ENCODE results near the gene RAPGEF1.
A peak's percentile ranks its signal among the peaks of the same experiment; 100 is the strongest.

Gene RAPGEF1

DNA sequence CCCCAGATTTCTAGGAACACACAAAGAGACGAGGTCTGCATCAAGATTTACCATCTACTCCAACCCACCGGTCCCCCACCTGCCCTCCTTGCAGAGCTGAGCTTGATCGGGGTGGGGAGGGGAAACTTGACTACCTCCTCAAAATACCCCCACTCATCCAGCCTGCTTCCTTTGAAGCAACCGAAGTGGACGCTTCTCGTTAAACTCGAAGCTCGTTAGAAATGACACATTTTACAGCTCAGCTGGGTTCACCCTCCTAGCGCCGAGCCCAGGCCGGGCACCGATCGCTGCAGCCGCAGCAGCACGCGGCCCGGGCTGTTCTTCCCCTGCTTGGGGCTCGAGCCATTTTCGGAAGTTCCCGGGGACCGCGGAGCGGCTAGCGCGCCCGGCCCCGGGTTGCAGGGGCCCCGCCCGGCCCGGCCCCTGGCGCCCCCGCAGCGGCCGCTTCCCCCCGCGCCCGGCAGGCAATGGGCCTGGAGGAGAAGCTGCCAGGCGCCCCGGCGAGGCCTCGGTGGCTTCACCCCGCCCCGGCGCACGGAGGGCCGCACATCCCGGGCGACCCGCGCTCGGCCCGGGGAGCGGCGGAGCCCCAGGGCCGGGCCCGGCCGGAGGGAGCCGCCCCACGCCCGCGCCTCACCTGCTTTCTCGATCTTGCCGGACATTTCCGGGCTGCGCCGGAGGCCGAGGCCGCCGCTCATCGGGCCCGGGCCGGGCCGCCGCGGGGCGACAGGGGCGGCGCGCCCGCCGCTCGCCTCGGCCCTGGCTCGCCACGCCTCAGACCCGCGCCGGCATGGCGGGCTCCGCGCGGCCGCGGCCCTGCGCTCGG lies 530 bp downstream of the RAPGEF1 start:
- Mint-ChIP-seq H3K9me3 (no peaks in the 10 kb centered on the region), H3K36me3 (peaks cover 42% of the 10 kb centered on the region), H3K27ac (peak overlapping the region; percentile 88), H3K4me3 (peak overlapping the region; percentile 95), H3K4me1 (peaks cover 58% of the 10 kb centered on the region)
- ATAC-seq (peak; percentile 56), DNase-seq (ENCODE audit: low spot score in 2 of 2) (peak; percentile 38 to 79)

DNA sequence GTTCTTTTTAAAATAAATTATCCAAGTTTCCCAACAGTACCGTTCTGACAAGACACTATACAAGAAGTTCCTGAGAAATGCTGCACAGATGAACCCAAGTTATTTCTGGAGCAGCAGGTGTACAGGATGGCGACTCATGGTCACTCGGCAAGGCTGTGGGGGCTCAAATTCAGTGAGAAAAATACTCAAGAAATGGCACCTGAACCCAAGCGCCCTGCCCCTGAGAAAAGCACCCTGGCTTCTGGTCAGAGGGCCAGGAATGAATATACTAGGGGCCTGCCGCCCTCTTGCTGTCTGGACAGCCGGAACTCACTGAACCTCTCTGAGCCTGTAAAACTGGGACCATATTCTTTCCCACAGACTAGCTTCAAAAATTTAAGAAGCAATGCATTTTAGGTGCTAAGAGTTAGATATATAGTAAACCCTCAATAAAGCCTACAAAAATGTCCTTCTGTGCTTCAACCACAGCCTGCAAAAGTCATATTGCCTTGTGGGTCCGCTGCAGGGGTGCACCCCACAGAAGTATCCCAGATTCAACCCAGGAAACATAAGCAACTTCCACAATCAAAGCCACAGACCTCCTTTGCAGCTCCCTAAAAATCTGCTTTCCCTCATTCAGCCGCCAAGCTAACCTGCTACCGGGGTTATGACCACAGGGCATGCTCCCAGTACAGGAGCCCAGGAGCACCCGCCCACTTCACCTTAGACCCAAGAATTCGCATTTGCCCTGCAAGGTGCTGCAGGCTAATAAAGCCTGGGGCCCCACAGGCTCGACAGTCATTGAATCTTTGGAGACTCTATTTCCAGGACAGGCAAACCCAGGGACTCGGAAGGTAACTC lies 1.4 kb downstream of the RAPGEF1 start:
- no peak for ATAC-seq
- no peak for DNase-seq (ENCODE audit: low spot score in 2 of 2)
- peaks cover 58% of the 10 kb centered on the region for H3K4me1 Mint-ChIP-seq
- H3K27ac Mint-ChIP-seq, result peak overlapping the region; percentile 88
- no peaks in the 10 kb centered on the region for H3K9me3 Mint-ChIP-seq
- H3K36me3 Mint-ChIP-seq, result peaks cover 50% of the 10 kb centered on the region
- H3K4me3 Mint-ChIP-seq, result peak overlapping the region; percentile 95

DNA sequence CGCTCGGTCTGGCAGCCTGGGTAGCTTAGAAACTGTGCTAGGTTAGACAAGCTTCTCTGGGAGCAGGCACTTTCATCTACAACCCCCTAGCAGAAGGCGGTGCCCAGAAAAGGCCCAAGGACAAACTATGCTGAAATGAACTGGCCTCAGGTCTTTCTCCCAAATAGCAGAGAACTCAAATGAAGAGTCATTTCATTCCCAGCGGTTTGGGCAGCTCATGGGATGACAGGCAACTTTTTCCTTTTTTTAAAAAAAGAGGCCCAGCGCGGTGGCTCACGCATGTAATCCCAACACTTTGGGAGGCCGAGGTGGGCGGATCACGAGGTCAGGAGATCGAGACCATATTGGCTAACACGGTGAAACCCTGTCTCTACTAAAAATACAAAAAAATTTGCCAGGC lies 2.5 kb downstream of the RAPGEF1 start:
- peaks cover 62% of the 10 kb centered on the region for H3K4me1 Mint-ChIP-seq
- ATAC-seq (no peak), DNase-seq (ENCODE audit: low spot score in 2 of 2) (no peak)
- peak overlapping the region; percentile 95 for H3K4me3 Mint-ChIP-seq
- H3K27ac Mint-ChIP-seq, result peak overlapping the region; percentile 95
- H3K36me3 Mint-ChIP-seq, result peaks cover 58% of the 10 kb centered on the region
- no peaks in the 10 kb centered on the region for H3K9me3 Mint-ChIP-seq

DNA sequence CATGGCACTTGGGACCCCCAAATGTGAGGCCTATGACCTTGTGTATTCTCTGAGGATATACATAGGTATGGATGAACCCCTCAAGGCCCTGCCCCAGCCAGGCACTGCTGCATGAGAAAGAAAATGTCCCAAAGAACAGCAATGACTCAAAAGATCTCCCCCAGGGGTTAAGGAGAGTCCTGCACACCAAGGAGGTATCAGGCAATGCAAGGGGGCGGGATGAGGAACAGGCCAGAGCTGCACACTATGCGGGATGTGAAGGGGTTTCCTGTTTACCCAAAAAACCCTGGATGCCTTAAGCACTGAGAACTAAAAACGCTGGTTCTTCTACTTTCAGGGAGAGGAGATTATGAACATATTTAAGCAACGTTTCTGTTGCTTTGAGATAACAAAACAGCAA lies 3.4 kb downstream of the RAPGEF1 start:
- DNase-seq (ENCODE audit: low spot score in 2 of 2) (no peak), ATAC-seq (no peak)
- Mint-ChIP-seq H3K27ac (peak overlapping the region; percentile 95), H3K4me3 (peak overlapping the region; percentile 95), H3K9me3 (no peaks in the 10 kb centered on the region), H3K4me1 (peaks cover 72% of the 10 kb centered on the region), H3K36me3 (peaks cover 58% of the 10 kb centered on the region)

DNA sequence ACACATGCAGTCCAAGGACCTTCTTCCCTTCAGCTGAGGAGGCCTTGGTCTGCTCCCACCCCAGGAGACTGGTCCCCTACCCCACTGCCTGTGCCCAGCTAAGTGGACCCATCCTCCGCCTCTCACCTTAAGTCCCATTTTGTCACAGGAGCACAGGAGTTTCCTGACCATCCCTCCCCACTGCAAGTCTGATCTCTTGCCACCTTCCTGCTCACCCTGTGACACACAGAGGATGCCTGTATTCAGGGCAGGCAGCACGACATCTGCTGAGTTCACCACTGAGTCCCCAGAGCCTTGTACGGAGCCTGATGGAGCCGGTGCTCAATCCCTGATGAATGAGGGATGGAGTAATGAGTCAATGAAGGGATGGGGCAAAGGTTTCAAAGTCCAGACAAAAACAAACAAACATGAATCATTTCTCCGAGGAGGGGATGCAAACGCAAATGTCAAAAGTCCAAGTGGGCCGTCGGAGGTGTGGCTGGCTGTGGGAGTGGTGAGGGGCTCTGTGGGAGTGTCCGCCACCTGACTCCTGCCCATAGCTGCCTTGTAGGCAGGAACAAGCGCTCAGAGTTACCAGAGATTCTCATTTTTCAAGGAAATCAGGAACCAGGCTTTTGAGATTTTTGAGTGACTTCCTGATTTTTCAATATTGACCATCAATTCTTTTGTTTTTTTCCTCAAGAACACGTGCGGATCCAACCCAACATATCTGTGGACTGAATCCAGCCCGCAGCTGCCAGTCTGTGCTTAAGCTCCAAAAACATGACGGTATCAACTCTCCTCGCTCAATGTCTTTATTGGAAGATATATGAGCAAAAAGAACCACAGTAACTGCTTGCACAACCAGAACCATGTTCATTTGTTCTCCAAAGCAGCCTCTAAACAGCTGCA lies 4.4 kb downstream of the RAPGEF1 start:
- peaks cover 55% of the 10 kb centered on the region for H3K36me3 Mint-ChIP-seq
- H3K4me1 Mint-ChIP-seq, result peaks cover 79% of the 10 kb centered on the region
- no peaks in the 10 kb centered on the region for H3K9me3 Mint-ChIP-seq
- peak overlapping the region; percentile 95 for H3K27ac Mint-ChIP-seq
- no peak for ATAC-seq
- DNase-seq (ENCODE audit: low spot score in 2 of 2), result no peak
- peak overlapping the region; percentile 95 for H3K4me3 Mint-ChIP-seq

DNA sequence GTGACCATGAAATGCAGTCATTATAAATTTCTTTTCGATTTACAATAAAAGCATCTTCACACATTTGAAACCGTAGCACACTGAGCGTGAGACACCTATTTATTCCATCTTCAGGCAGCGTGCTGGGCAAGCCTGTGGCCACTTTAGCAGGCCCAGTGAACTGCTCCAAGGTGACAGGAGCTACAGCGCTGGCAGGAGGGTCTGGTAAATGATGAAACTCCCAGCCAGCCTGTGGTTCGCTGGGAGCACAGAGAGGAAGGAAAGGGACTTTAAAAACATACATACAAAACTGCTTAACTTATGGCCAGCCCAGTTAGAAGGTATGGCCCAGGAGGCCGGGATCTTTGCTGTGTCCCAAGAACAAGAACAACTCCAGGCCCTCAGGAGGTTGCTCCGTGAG lies 5.1 kb downstream of the RAPGEF1 start:
- Mint-ChIP-seq H3K27ac (peak overlapping the region; percentile 95), H3K36me3 (peaks cover 58% of the 10 kb centered on the region), H3K4me1 (peaks cover 83% of the 10 kb centered on the region), H3K9me3 (no peaks in the 10 kb centered on the region), H3K4me3 (peak overlapping the region; percentile 95)
- DNase-seq (ENCODE audit: low spot score in 2 of 2) (no peak), ATAC-seq (no peak)

DNA sequence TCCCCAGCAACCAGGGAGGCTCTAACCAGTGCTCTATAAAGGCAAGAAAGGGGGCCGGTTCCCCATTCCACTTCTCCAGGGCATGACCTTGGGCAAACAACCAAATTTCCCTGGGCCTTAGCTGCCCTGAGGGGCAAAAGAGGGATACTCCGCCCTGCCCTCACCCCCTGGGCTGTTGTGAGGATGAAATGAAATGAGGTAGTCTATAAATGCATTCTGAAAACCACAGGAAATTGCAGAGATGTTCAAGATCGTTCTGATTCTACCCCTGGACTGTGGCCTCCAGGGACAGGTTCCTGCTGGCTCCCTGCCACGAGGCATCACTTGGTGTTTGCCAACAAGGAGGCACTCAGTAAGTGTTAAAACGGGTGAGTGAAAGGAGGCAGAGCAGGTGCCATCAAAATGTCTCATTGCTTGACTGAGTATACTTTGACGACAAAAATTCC lies 5.7 kb downstream of the RAPGEF1 start:
- Mint-ChIP-seq H3K36me3 (peaks cover 62% of the 10 kb centered on the region), H3K27ac (peak overlapping the region; percentile 95), H3K9me3 (no peaks in the 10 kb centered on the region), H3K4me3 (peak overlapping the region; percentile 95), H3K4me1 (peaks cover 89% of the 10 kb centered on the region)
- DNase-seq (ENCODE audit: low spot score in 2 of 2) (peak in 1 of 2 donors; percentile 75), ATAC-seq (peak; percentile 1)

DNA sequence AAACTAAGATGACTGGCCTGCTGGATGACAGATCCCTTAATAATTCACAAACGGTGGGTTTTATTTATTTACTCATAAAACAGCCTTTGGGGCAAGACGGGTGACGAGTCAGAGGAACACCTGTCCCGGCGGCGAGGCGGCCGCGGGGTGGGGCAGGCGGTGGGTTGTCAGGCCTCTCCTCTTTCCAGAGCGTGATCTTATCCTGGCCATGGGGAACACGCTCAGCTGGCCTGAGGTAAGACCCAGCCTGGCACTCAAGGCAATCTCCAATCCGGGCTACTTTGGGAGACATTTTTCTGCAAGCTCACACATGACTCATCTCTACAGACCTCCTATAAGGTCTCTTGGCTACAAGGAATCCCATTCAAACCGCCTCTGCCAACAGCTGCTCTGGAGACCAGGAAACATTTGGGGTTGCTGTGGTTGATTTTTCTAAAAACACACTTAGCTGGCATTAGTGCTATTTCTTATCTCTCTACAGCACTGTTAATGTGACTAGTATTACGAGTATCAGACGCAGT lies 6.3 kb downstream of the RAPGEF1 start:
- H3K4me3 Mint-ChIP-seq, result peak overlapping the region; percentile 95
- peaks cover 57% of the 10 kb centered on the region for H3K36me3 Mint-ChIP-seq
- H3K27ac Mint-ChIP-seq, result peak overlapping the region; percentile 95
- peaks cover 90% of the 10 kb centered on the region for H3K4me1 Mint-ChIP-seq
- peak in 1 of 2 donors; percentile 75 for DNase-seq (ENCODE audit: low spot score in 2 of 2)
- H3K9me3 Mint-ChIP-seq, result no peaks in the 10 kb centered on the region
- ATAC-seq, result peak; percentile 19

DNA sequence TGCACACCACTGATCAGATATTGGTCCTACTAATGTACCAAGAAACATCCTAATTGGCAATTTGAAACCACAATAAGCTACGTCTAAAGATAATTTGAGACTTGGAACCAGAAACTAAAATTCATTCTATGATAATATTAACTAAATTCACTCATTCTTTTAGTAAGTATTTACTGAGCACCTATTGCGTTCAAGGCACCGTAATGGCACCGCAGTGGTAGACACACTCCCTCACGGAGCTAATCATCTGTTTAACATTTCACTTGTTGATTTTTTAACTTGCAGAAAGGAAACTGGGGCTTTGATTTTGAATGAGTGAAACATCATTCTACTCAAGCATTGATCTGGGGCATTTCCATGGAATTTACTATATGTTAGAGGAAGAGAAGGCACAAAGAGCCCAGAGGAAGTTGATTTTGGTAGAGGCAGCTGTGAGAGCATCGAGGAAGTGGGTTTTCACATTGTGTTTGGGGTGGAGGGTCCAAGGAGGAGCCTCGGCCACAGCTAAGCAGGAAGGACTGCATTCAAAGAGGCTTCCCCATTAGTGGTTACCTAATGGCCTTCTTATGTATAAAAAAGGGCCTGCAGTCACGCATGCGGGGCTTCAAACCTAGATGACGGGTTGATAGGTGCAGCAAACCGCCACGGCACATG lies 7.1 kb downstream of the RAPGEF1 start:
- Mint-ChIP-seq H3K4me1 (peaks cover 96% of the 10 kb centered on the region), H3K9me3 (no peaks in the 10 kb centered on the region), H3K27ac (peak overlapping the region; percentile 95), H3K4me3 (peak overlapping the region; percentile 95), H3K36me3 (peaks cover 57% of the 10 kb centered on the region)
- ATAC-seq (no peak), DNase-seq (ENCODE audit: low spot score in 2 of 2) (peak in 1 of 2 donors; percentile 68)

DNA sequence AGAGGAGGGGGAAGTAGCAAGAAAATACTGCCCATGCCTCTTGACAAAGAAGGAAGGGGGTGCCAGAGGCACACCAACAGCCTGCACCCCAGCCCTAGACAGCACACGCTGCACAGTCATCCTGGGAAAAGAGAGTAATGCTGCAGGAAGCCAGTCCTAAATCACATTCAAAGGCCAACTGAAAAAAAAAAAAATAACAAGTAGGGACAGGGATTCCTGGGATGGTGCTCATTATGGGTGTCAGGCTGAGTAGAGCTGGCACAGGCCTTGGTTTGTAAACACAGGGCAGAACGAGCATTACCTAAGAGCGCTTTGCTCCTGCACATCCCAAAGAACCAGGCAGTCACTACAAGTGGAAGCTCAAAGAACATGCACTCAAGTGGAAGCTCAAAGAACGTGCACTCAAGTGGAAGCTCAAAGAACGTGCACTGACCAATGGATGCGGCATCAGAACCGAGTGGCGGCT lies 7.8 kb downstream of the RAPGEF1 start:
- H3K27ac Mint-ChIP-seq, result peak overlapping the region; percentile 95
- ATAC-seq (no peak), DNase-seq (ENCODE audit: low spot score in 2 of 2) (no peak)
- H3K9me3 Mint-ChIP-seq, result no peaks in the 10 kb centered on the region
- peaks cover 98% of the 10 kb centered on the region for H3K4me1 Mint-ChIP-seq
- H3K36me3 Mint-ChIP-seq, result peaks cover 52% of the 10 kb centered on the region
- peak overlapping the region; percentile 95 for H3K4me3 Mint-ChIP-seq

DNA sequence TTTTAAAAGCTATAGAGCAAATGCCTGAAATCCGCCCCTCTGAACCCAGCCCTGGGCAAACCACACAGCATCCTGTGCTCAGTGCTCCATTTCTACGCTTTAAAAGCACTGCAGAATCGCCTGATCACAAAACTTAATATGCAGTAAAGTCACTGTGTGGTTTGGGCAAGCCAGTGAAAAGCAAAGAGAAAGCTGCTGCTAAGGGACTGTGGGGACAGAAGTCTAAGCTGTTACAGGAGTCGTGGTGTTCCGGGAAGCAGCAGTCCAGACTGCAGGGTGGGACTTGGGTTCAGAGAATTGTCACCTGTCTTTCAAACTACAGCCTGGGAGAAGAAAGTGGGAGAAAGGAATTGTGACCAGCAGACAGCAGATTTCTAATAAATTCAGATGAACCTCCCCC lies 8.2 kb downstream of the RAPGEF1 start:
- peak overlapping the region; percentile 95 for H3K27ac Mint-ChIP-seq
- no peak for ATAC-seq
- no peaks in the 10 kb centered on the region for H3K9me3 Mint-ChIP-seq
- DNase-seq (ENCODE audit: low spot score in 2 of 2), result peak in 1 of 2 donors; percentile 67
- H3K4me1 Mint-ChIP-seq, result peaks cover 98% of the 10 kb centered on the region
- H3K4me3 Mint-ChIP-seq, result peak overlapping the region; percentile 95
- peaks cover 50% of the 10 kb centered on the region for H3K36me3 Mint-ChIP-seq

DNA sequence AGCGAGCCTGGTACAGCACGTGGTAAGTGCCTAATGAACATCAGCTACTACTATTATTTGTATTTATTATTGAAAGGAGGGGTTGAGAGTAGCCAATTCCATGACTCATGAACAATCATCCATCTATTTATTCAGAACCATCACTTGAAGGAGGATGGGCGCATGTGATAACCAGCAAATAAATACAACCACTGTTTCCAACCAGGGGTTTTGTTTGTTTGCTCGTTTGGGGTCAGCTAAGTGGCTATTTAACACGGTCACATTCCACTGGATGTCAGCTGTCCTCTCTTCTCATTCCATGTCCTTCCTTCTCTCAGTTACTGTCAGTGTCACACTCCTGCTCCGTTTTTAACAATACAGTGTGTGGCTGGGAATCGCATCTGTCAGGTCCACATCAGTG lies 8.6 kb downstream of the RAPGEF1 start:
- Mint-ChIP-seq H3K36me3 (peaks cover 50% of the 10 kb centered on the region), H3K4me1 (peaks cover 98% of the 10 kb centered on the region), H3K27ac (peak overlapping the region; percentile 95), H3K9me3 (no peaks in the 10 kb centered on the region), H3K4me3 (peak overlapping the region; percentile 95)
- DNase-seq (ENCODE audit: low spot score in 2 of 2) (no peak), ATAC-seq (no peak)

DNA sequence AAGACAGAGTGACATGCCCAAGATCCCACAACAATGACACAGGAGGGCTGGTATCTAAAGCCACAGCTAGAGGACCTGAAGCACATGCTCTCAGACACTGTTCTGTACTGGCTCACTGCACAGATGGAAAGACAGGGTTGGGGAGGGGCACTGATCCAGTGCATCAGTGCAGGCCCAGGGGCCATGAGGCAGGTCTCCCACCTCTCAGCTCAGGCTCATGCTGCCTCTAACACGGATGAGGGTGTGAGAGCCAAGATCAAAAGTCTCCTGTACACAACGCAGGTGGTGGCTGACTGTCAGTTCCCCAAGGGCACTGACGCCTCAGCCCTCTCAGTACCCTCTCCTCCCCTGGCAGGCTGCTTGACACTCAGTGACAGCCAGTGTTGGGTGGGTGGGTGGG lies 10.9 kb downstream of the RAPGEF1 start:
- Mint-ChIP-seq H3K36me3 (peaks cover 50% of the 10 kb centered on the region), H3K27ac (peak overlapping the region; percentile 95), H3K4me1 (peaks cover 96% of the 10 kb centered on the region), H3K4me3 (peak overlapping the region; percentile 95), H3K9me3 (no peaks in the 10 kb centered on the region)
- DNase-seq (ENCODE audit: low spot score in 2 of 2) (peak in 1 of 2 donors; percentile 78), ATAC-seq (peak; percentile 75)

DNA sequence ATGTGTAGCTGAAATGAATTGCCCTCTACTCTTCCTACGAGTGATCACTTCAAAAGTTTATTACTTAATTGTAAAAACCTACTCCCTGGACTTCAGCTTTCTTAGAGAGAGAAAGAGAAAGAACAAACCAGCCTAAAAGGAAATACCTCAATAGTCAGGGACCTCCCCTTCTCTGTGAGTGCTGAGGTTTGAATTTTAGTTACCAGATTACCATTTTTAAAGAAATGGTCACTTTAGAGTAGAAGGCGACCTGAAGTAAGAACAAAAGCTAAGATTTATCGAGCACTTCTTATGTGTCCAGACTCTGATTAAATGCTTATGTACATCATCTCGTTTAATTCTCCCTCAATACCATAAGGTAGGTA lies 11.3 kb downstream of the RAPGEF1 start:
- ATAC-seq, result peak; percentile 27

More for the DNA sequence above, 11.3 kb downstream of the RAPGEF1 start:
- Mint-ChIP-seq H3K4me3 (peak overlapping the region; percentile 95), H3K9me3 (no peaks in the 10 kb centered on the region), H3K4me1 (peaks cover 95% of the 10 kb centered on the region), H3K27ac (peak overlapping the region; percentile 95), H3K36me3 (peaks cover 50% of the 10 kb centered on the region)
- DNase-seq (ENCODE audit: low spot score in 2 of 2), result no peak

All from stimulated activated effector memory CD8-positive, alpha-beta T cell treated with anti-CD3 and anti-CD28 coated beads, Interleukin-12 subunit alpha, Interleukin-12 subunit beta, amount 100 ng/mL, for 72 hours (primary cell).